HK-2 (cell line): ENCODE data around the gene MTHFS.
"Not testable (repeated sequence)": the region's sequence is repeated elsewhere in the genome, so short reads cannot be mapped to it uniquely, and the experiment has no call there.

ENCODE experiments used
- DNase-seq: peaks from one replicate; pipeline ENCODE4 v3.0.0-alpha.2; 2018; ENCODE audit not compliant: unreplicated experiment

The MTHFS gene

DNA sequence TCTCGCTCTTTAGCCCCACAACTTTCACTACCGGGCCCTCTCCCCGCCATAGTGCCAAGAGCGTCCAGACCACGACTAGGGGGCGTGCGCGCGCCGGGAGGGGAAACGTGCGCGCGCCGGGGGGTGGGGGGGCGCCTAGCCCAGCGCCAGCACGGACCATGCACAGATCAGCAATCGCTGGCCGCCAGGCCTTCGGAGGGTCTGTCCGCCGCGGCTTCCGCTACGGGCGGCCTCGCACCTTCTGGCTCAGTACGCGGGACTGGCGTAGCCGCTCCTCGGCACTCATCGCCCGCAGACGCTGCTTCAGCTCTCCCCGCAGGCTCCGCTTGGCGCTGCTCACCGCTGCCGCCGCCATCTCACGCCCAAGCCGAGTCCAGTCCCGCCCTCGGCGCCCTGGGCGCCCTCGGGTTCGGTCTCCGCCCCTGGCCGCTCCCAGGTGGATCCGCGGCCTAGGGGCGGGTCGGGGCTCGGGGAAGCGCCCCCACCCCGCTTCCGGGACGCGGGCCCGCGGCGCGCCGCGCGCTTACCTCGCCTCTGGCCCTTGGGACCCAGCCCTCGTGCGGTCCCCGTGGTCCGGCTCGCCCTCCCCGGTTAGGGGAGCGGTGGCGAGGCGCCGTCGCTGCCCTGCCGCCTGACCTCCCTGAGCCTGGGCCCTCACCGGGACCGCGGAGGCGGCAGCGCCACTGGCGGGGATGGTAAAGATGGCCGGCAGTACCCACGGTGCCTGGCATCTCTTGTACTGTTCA is at the start of gene MTHFS:
Gene MTHFS (minus strand): TSS at position 381 of the 746 bp plus-strand sequence. CDS start 26 bp downstream, at position 355.
- DNase-seq = peak; percentile 79

DNA sequence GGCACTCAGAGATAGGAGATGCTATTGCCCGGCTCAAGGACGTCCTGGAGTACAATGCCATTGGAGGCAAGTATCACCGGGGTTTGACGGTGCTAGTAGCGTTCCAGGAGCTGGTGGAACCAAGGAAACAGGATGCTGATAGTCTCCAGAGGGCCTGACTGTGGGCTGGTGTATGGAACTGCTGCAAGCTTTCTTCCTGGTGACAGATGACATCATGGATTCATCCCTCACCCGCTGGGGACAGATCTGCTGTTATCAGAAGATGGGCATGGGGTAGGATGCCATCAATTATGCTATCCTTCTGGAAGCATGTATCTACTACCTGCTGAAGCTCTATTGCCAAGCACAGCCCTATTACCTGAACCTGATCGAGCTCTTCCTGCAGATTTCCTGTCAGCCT is 47.8 kb upstream of the MTHFS start:
- no peak for DNase-seq

DNA sequence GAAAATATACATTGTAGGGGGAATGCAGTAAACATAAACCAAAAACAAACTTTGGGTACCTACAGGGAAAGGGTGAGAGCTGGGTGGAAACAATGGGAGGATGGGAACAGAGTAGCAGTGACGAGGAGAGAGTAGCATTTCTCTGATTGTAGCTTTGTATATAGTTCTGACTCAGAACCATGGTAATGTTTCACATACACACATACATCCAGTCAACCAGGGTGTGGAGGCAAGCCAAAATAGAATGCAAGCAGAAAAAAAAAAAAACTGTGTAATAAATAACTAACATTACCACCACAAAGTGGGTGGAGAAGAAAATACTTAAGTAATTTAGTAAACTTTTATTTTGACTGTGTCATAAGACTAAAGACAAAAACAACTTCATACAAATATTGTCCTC is 47.0 kb upstream of the MTHFS start:
- DNase-seq = no peak

DNA sequence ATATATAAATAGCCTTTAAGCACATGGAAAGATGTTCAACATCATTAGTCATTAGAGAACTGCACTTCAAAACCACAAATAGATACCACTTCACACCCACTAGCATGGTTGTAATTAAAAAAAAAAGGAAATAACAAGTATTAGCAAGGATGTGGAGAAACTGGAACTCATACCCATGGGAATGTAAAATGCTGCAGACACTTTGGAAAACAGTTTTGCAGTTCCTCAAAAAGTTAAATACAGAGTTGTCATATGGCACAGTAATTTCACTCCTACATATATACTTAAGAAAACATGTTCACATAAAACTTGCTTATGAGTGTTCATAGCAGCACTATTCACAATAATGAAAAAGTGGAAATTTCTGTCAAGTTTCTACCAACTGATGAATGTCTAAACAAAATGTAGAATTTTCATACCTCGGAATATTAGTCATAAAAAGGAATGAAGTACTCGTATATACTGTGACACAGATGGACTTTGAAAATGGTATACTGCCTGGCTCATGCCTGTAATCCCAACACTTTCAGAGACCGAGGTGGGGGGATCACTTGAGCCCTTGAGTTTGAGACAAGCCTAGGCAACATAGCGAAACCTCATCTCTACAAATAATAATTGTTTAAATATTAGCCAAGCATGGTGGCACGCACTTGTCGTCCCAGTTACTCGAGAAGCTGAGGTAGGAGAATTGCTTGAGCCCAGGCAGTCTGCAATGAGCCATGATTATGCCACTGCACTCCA is 46.1 kb upstream of the MTHFS start:
- DNase-seq = no peak

DNA sequence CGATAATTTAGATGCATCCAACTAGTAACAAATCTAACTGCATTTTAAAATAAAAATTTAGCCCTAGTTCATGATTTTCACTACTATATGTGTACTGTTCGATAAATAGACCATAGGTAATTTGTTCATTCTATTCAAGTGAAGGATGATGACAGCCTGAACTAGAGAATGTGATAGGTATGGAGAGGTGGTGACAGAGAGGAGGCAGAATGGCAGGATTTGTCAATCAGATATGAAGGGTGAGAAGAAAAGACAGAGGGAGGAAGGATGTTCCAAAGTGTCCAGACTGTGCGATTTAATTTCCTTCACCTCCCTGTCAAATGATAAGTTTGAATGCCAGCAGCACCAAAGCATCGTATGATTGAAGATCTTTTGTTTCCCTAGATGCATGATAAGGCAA is 42.6 kb upstream of the MTHFS start:
- DNase-seq = no peak

DNA sequence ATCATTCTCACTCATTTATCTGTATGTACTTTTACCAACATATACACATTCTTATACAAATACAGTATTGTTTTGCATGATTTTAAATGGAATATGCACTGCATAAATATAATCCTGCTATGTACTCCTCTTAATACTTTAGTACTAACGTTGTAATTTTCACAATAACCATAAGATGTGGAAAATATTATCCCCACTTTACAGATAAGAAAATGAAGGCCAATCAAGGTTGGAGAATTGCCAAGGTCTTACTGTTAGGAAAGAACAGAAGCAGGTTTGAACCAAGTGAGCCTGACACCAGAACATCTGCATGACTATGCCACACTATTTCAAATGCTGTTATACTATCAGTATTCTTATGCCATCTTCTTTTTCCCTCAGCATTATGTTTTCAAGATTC is 41.3 kb upstream of the MTHFS start:
- DNase-seq = no peak

DNA sequence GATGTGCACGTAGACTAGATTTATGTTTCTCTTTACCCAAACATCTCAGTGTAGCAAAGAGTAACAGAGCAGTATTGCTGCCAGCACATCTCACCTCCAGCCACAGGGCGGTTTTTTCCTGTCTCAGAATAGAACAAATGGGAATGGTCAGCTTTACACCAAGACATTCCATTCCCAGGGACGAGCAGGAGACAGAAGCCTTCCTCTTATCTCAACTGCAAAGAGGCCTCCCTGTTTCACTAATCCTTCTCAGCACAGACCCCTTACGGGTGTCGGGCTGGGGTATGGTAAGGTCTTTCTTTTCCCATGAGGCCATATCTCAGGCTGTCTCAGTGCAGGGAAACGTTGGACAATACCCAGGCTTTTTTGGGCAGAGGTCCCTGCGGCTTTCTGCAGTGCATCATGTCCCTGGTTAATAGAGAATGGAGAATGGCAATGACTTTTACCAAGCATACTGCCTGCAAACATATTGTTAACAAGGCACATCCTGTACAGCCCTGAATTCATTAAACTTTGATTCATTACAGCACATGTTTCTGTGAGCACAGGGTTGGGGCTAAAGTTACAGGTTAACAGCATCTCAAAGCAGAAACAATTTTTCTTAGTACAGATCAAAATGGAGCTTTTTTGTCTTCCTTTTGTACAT is 38.9 kb upstream of the MTHFS start:
- not testable (repeated sequence) for DNase-seq

DNA sequence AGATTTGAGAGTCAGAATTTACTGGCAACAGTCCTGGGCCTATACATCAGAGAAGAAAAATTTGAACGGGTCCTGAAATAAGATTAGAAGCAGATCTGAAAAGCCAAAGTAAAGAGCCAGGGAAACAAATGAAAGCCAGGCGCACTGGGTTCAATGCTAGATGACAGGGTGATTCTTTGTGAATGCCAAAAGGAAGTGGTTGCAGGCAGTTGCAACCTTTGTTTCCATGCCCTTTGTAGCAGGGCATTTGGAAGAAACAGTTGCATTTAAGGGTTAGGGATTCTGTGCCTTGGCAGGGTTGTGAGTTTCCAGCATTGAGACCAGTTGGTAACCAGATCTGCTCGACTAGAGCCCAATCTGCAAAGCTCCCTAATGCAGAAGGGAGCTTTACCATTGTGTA is 36.4 kb upstream of the MTHFS start:
- DNase-seq = no peak

DNA sequence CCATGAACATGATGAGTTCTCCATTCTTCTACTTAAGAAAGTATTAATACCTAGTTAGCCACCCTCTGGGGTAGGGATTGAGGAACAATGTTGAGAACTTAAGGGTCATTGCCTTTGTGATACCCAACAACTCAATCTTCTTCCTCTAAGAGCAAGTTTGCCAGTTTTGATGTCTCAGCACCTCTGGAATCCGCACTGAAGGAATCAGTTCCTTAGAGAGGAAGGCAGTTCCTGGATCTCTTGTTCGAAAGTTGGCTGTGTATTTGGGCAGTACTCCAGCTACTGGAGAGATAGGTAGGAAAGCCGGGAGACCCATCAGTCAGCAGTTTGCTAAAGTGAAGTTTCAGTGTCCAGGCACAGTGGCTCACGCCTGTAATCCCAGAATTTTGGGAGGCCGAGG is 35.6 kb upstream of the MTHFS start:
- no peak for DNase-seq

DNA sequence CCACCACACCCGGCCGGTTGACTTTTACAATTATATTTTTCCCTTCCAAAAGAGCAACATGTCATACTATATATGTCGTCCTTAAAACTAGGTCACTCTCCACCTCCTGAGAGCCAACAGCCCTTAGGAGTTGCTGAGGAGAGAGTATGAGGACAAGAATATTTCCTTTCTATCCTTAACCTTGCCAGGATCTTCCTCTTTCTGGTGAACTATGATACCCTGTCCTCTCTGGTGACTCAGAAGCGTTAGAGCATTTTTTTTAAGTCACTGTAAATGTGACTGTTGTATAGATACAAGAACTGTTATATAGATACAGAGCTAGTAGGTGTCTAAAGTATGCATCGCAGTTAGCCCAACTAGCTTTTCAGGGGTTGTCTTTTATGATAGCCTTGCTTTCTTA is 33.7 kb upstream of the MTHFS start:
- no peak for DNase-seq

DNA sequence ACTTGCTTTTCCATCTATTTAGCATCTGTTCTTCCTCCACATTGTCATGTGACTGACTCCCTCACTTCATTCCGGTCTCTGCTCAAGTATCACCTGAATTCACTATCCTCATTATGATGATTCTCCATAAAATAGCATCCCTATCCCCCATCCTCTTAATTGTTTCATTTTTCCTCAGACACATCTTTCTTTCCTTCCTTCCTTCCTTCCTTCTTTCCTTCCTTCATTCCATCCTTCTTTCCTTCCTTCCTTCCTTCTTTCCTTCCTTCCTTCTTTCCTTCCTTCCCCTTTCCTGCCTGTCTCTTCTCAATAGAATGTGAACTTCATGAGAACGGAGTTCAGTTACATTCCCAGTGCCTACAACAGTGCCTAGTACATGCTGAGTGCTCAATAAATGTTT is 32.6 kb upstream of the MTHFS start:
- DNase-seq = no peak

DNA sequence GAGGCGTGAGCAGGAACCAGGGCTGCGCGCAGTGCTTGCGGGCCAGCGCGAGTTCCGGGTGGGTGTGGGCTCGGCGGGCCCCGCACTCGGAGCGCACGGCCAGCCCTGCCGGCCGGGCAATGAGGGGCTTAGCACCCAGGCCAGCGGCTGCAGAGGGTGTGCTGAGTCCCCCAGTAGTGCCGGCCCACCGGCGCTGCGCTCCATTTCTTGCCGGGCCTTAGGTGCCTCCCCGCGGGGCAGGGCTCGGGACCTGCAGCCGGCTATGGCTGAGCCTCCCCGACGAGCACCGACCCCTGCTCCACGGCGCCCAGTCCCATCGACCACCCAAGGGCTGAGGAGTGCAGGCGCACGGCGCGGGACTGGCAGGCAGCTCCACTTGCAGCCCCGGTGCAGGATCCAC is 29.3 kb upstream of the MTHFS start:
- DNase-seq = not testable (repeated sequence)

DNA sequence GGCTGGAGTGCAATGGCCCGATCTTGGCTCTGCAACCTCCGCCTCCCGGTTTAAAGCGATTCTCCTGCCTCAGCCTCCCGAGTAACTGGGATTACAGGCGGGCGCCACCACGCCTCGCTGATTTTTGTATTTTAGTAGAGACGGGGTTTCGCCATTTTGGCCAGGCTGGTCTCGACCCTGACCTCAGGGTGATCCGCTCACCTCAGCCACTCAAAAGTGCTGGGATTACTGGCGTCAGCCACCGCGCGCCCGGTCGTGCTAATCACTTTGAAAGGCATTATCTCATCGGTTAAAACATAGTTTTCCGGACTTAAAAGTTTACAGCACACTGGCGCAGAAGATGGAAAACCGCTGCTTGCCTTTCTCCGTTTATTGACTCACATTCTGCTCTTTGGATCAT is 27.6 kb upstream of the MTHFS start:
- no peak for DNase-seq

DNA sequence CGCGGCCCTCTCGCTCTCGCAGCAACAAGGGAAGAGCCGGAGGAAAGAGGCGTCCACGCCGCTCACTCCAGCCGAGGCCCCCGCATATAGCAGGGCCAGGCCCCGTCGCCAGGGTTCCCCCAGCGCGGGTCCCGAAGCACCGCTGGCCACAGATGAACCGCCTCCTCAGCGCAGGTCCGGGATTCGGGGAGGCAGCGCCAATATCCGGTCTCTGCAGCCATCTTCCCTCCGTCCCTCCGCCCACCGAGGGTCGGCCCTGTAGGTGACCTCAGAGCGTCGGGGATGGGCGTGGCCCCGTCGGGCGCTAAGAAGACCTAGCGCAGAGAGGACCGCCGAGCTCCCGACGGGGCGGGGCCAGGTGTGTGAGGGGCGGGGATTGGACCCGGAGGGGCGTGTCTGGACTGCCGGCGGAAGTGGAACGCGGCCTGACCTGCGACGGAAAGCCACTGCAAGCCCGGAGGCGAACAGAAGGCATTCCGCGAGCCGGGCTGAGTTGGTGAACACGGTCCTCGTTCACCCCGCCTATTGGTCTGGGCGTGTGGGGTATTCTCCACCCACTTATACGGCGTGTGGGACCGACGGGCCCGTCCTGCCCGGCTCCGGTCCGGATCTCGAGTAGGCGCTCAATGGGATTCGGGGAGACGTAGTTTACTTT is 26.8 kb upstream of the MTHFS start:
- peak; percentile 96 for DNase-seq

DNA sequence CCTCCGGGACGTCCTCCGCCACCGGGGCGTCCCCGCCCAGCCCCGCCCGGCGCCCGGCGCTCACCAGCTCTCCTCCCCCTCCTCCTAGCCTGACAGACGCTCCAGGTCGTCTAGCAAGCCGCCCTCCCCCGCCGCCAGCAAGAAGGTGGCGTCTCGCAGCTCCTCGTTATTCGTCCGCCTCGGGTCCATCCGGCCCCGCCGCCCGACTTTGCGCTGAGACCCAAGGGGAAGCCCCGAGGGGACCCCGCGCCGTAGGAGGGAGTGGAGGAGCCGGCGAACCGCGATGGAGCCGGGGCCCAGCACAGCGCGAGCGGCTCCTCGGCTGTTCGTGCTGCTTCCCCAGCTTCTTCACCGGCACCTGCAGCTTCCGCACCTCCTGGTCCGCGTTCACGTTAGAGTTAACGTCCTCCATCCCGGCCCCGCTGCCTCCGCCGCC is 26.3 kb upstream of the MTHFS start:
- DNase-seq = peak; percentile 56

DNA sequence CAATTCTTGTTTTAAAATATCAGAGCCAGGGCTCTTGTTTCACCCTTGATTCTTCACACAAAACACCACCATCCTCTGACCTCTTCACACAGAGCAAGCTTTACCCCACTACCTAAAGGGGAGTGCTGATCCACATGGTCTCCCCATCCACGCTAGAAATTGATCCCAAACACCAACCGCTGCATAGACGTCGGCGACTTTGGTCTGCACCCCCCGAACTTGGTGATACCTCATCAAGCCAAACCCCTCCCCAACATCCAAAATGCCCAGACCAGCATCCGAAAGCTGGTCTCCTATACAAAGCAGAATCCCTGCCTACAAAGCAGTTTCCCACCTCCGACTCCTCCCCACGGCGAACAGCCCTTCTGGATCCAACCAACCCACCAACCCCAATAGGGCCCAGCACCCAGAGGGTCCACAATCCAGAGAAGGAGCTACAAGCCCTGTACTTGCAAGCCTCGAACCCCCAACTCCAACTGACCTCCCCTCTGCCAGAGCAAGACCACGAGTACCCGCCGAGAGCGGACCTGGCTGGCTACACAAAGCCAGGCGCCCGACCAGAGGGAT is 25.8 kb upstream of the MTHFS start:
- no peak for DNase-seq

DNA sequence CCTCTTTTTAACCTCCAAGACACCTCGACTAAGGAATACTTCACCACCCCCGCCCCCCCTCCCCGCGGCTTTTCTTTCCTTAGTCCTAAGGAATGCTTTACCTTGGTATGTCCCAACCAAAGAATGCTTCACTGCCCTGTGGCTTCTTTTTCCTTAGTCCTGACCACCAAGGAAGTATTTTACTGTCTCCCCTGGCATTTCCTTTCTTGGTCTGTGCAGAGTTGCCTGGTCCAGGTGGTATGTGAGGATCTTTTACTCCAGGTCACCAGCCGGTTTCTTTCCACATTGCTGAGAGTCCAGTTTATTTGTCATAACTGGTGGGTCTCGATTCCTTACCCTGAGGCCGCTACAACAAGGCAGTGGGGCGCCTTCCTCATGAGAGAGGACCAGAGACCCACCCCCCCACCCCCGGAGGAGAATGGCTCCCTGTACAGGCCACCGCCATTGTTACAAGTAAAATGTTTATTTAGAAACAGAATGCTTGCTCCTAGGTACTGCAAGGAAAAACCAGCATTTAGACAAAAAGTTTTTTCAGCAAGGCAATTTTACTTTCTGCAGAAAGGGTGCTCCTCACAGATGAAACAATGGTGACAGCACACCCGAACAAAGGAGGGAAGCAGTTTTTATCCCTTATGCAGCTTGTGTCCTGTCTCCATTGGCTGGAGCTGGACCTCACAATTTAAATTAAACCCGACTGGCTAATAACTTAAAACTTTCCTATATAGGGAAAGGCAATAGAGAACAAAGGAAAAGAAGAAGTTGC is 23.1 kb upstream of the MTHFS start:
- no peak for DNase-seq

DNA sequence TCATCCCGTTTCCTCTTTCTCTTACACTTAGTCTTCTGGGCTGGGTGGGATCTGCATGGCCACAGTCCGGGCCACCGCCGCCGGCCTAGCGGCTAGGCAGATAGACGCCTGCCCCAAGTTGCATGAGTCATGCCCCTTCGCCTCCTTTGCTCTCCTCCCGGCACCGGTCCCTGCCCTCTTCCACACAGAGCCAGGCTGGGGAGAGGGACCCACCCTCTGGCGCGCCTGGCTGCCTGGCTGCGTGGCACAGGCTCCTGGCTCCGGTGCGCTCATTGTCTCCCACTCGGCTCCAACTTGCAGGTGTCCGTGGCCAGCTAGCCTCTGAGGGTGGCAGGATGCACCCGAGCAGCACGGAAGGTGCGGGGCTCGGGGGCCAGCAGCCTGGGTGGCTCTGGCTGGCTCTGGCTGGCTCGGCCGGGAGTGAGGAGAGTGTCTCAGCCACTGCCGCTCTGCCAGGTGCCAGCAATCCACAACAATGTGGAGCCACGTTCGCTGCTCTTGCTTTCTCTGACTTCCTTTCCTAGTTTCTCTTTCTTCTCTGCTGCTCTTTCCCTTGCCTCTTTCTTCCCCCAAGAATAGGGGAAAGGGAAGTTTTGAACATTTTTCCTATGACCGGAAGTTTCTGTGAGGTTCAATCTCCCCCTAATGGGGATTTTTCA is 22.4 kb upstream of the MTHFS start:
- DNase-seq = no peak

DNA sequence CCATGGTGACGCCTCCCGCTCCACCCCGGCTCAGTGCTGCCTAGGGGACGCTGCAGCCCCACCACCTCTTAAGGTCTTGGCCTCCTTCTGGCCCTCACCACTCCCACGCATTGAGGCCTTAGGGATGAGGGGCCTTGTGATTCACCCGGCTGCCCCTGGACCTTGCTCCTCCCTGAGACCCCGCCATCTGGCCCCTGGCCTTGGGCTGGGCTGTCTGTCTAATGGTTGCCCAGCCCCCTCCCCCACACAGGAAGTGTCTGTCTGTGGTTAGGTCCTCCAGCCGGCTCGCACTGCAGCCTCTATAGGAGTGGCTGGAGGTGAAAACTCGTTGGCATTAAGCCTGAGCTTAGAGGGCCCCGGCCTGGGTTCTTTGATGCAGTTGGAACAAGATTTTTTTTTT is 21.5 kb upstream of the MTHFS start:
- DNase-seq = no peak

DNA sequence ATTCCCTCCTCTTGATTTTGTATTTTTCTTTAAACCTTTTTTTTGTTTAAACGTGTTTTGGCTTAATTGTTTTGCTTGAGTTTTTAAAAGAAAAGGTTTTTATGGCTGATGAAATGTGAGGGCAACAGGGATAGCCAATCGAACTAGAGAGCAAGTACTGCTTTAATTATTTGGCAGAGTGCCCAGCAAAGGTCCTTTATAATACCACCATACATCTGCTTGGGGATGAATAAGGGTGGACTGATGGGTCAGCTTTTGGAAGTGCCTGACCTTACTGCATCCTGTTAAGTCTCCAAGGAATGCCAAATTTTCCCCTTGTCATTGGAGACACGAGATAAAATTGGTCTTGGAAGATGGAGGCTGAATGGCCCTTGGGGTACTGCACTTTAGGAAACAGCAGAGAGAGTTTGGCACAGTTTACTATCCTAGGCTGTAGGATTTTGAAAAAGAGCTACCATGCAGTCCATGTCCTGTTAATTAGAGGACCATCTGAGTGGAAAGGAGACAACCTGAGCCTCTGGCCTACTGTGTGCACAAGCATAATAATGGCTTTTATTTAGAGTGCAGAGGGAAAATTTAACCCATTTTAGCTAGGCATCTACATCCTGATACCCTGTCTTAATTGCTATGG is 19.8 kb upstream of the MTHFS start:
- no peak for DNase-seq
